B cell (primary cell): ENCODE measurements around the gene ZSWIM9. TPM values are rescaled to one million over a fixed set of nuclear protein-coding genes. Genes with fewer than 3 reads are reported as not detected.
A peak's percentile ranks its signal among the peaks of the same experiment; 100 is the strongest.

Source experiments
- ATAC-seq: fragments of 200-7000 bp; cut with Tn5 transposase; one replicate; pipeline ENCODE4 v1.10.0; 2021; ENCODE audit warnings: low read depth, mild to moderate bottlenecking, moderate number of reproducible peaks, moderate library complexity
- CTCF ChIA-PET: fragments of 350-600 bp; sonication (Branson Sonifier 250); formaldehyde crosslinking; loops from one replicate; lab custom pipeline; 2021; ENCODE audit warnings: antibody characterized with exemption, inconsistent platforms; lab: Charles Lee
- POLR2A ChIA-PET: fragments of 350-600 bp; sonication (Branson Sonifier 250); formaldehyde crosslinking; loops from one replicate; lab custom pipeline; 2021; ENCODE audit warnings: antibody characterized with exemption; lab: Charles Lee
- DNase-seq: peaks from one replicate; pipeline ENCODE4 v3.0.0; 2013
- H2AFZ ChIP-seq: 2 replicates; pipeline ENCODE4 v1.6.1; 2012; ENCODE audit warnings: mild to moderate bottlenecking, low read depth, low read length; ENCODE audit not compliant: insufficient read depth, poor library complexity, severe bottlenecking
- H3K27ac ChIP-seq, 2 donors: 1 replicate in 1 of 2; 2 replicates in 1 of 2; pipeline ENCODE4 v1.5.1; 2012 to 2013; ENCODE audit warnings: low read length in 2 of 2, mild to moderate bottlenecking in 2 of 2, moderate library complexity in 1 of 2
- H3K27me3 ChIP-seq, 4 experiments: fragments of 200-600 bp in 1 of 4; sonication (generic) in 1 of 4; replicated peaks in 1 of 4; 1 replicate in 2 of 4; 2 replicates in 2 of 4; pipeline versions ENCODE4 v1.6.1 to v1.7.0; 2013 to 2016; ENCODE audit warnings: low read length in 3 of 4, mild to moderate bottlenecking in 2 of 4, mixed read lengths in 1 of 4, moderate library complexity in 1 of 4; ENCODE audit not compliant: insufficient read depth in 4 of 4, control insufficient read depth in 3 of 4; ENCODE audit errors: control extremely low read depth in 1 of 4
- H3K36me3 ChIP-seq, 2 experiments: replicated peaks in 1 of 2; 1 replicate in 1 of 2; 2 replicates in 1 of 2; pipeline versions ENCODE4 v1.6.1 to v1.7.1; 2013; ENCODE audit warnings: low read length in 1 of 2; ENCODE audit not compliant: insufficient read depth in 2 of 2, control insufficient read depth in 1 of 2; ENCODE audit errors: control extremely low read depth in 1 of 2, extremely low read depth in 1 of 2
- H3K4me1 ChIP-seq, 2 donors: fragments of 200-600 bp in 1 of 2; sonication (generic) in 1 of 2; 1 replicate in 1 of 2; 2 replicates in 1 of 2; pipeline versions ENCODE4 v1.5.1 to v1.6.1; 2013 to 2017; ENCODE audit warnings: low read length in 2 of 2; ENCODE audit not compliant: control insufficient read depth in 2 of 2, insufficient read depth in 2 of 2
- H3K4me2 ChIP-seq: replicated peaks from 2 replicates; pipeline ENCODE3; 2012; ENCODE audit warnings: mild to moderate bottlenecking, low read depth, low read length; ENCODE audit not compliant: poor library complexity, severe bottlenecking
- H3K4me3 ChIP-seq, 5 experiments: fragments of 200-600 bp in 1 of 5; sonication (generic) in 1 of 5; 1 replicate in 3 of 5; 2 replicates in 2 of 5; pipeline versions ENCODE4 v1.5.1 to v1.7.0; 2011 to 2016; ENCODE audit warnings: low read length in 4 of 5, mild to moderate bottlenecking in 4 of 5, low read depth in 2 of 5, control low read depth in 1 of 5, moderate library complexity in 1 of 5; ENCODE audit not compliant: insufficient read depth in 1 of 5; ENCODE audit errors: control extremely low read depth in 1 of 5, extremely low read depth in 1 of 5
- H3K79me2 ChIP-seq: fragments of 200-600 bp; sonication (generic); one replicate; pipeline ENCODE4 v1.6.0; 2016; ENCODE audit warnings: low read length; ENCODE audit not compliant: control insufficient read depth, insufficient read depth
- H3K9ac ChIP-seq: fragments of 200-600 bp; sonication (generic); 2 replicates; pipeline ENCODE4 v1.6.1; 2017; ENCODE audit warnings: mild to moderate bottlenecking, low read length, moderate library complexity
- H3K9me3 ChIP-seq, 3 donors: one replicate each; pipeline versions ENCODE4 v1.6.1 to v1.7.1; 2013; ENCODE audit warnings: low read length in 2 of 3; ENCODE audit not compliant: control insufficient read depth in 2 of 3, insufficient read depth in 1 of 3; ENCODE audit errors: control extremely low read depth in 1 of 3
- H4K20me1 ChIP-seq: 2 replicates; pipeline ENCODE4 v1.6.0; 2012; ENCODE audit warnings: mild to moderate bottlenecking, low read length; ENCODE audit not compliant: insufficient read depth, control insufficient read depth, poor library complexity, severe bottlenecking
- H3K27ac Mint-ChIP-seq: one replicate; pipeline ENCODE4 v1.8.0; 2021; ENCODE audit warnings: mixed read lengths
- H3K27me3 Mint-ChIP-seq: one replicate; pipeline ENCODE4 v1.8.0; 2021; ENCODE audit warnings: mixed read lengths
- H3K4me1 Mint-ChIP-seq: one replicate; pipeline ENCODE4 v1.8.0; 2021; ENCODE audit warnings: mixed read lengths
- H3K4me3 Mint-ChIP-seq: one replicate; pipeline ENCODE4 v1.8.0; 2021; ENCODE audit warnings: mixed read lengths
- H3K9me3 Mint-ChIP-seq: one replicate; pipeline ENCODE4 v1.8.0; 2022; ENCODE audit warnings: mixed read lengths; ENCODE audit not compliant: insufficient read depth
- CTCF ChIP-seq: fragments of 200-600 bp; IDR thresholded peaks from one replicate; pipeline ENCODE4 v1.8.0; 2022; ENCODE audit warnings: antibody characterized with exemption, mild to moderate bottlenecking
- EZH2 ChIP-seq: IDR thresholded peaks from 2 replicates; pipeline ENCODE4 v1.6.1; 2012; ENCODE audit warnings: borderline replicate concordance, low read depth, mild to moderate bottlenecking, moderate library complexity, low read length; ENCODE audit not compliant: insufficient read depth, poor library complexity, severe bottlenecking
- WGBS: methylation state at CpG from one replicate; pipeline ENCODE4 v1.1.5; 2013; ENCODE audit warnings: missing lambda C conversion rate; ENCODE audit not compliant: insufficient coverage; 5-methylcytosine and 5-hydroxymethylcytosine counted together
- intact Hi-C: fragments of 100-400 bp; cut with micrococcal nuclease; formaldehyde crosslinking; loops from one replicate; pipeline ENCODE4 v1.10.0; 2022
- polyA plus RNA-seq: library from polyadenylated mRNA; depleted of rRNA; stranded (reverse); fragments of >200 nt; gene quantifications from 2 replicates; pipeline ENCODE4 v1.2.3, GENCODE V29; 2012
- total RNA-seq, 2 donors: library from RNA; stranded (reverse); fragments of 120-200 nt in 1 of 2; gene quantifications; 1 replicate in 1 of 2; 2 replicates in 1 of 2; pipeline versions ENCODE4 v1.2.3 to v1.2.4, GENCODE V29; 2013 to 2022

Gene ZSWIM9
- total and polyA plus RNA-seq, 2 donors (not counting 1 experiment from before 2014, with no cell fraction given) = 1.7 to 15.7 TPM

DNA sequence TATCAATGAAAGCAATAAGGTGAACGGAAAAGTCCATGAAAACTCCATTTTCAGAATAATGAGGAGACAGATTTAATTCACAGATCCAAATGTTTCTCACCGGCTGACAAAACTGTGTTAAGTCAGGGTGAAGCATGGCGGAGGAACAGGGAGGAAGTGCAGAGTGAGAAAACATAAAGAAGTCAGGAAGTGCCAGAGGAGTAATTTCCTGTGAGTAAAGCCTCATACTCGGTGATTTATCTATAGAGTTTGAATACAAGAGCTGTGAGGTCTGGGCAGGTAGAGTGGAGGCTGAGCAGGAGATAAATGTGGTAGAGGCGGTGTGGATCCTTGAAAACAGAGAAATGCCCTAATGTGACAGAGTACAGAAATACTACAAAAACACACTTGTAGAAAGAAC is 73.8 kb downstream of the ZSWIM9 start:
- Mint-ChIP-seq H3K27ac (peak overlapping the region; percentile 75), H3K9me3 (no peaks in the 10 kb centered on the region), H3K4me3 (peak overlapping the region; percentile 65), H3K4me1 (peaks cover 46% of the 10 kb centered on the region), H3K27me3 (no peaks in the 10 kb centered on the region)
- TF ChIP-seq CTCF = no peak
- TF ChIP-seq EZH2 = no peak
- ChIA-PET CTCF (interaction anchor here (1.4 kb wide), 1 partner anchor 281 kb away, joined by 3 read pairs; no protein-coding TSS in a partner anchor), POLR2A (interaction anchor here (0.5 kb wide), 1 partner anchor 16 kb away, joined by 4 read pairs; no protein-coding TSS in a partner anchor)
- Histone ChIP-seq H4K20me1 (no peaks in the 10 kb centered on the region), H3K79me2 (peaks cover 55% of the 10 kb centered on the region), H3K36me3 (peaks cover 5 to 26% of the 10 kb centered on the region in 2 experiments), H3K27ac (peak overlapping the region; percentile 61 to 79), H3K9me3 (no peaks in the 10 kb centered on the region), H2AFZ (peak overlapping the region; percentile 75), H3K4me1 (peaks cover 27 to 32% of the 10 kb centered on the region in 2 donors), H3K27me3 (no peaks in the 10 kb centered on the region), H3K4me2 (peak overlapping the region; percentile 58), H3K4me3 (peak overlapping the region in 3 of 5 experiments; percentile 33 to 44 (median 38)), H3K9ac (peak overlapping the region; percentile 55)
- intact Hi-C loops = no loop called here
- 0% methylated on average over 3 of the region's 5 CpGs for WGBS
- DNase-seq = peak; percentile 44
- no peak for ATAC-seq

GRCh38 chr19:48246101-48246500 is 75.6 kb downstream of the ZSWIM9 start:
- intact Hi-C loops = loop anchor here (5.0 kb wide), 1 partner anchor 44 kb away; no protein-coding TSS in a partner anchor
- H4K20me1 ChIP-seq = no peaks in the 10 kb centered on the region
- H3K4me3 ChIP-seq = no peak overlapping the region
- ATAC-seq (no peak), DNase-seq (no peak)
- peaks cover 59% of the 10 kb centered on the region for H3K79me2 ChIP-seq
- no peaks in the 10 kb centered on the region for H3K9me3 ChIP-seq
- peaks cover 5 to 15% of the 10 kb centered on the region in 2 experiments for H3K36me3 ChIP-seq
- ChIA-PET CTCF (interaction anchor here (0.8 to 2.0 kb wide), 4 partner anchors 9 to 88 kb away, joined by 3 to 9 read pairs (median 4); partner anchors contain the start of gene CARD8), POLR2A (no interaction called here)
- no peak overlapping the region for H3K4me3 Mint-ChIP-seq
- no peaks in the 10 kb centered on the region for H3K27me3 Mint-ChIP-seq
- H3K27ac ChIP-seq = no peak overlapping the region
- peaks cover 31 to 39% of the 10 kb centered on the region in 2 donors for H3K4me1 ChIP-seq
- no peaks in the 10 kb centered on the region for H3K9me3 Mint-ChIP-seq
- WGBS = 94% methylated on average over 2 of the region's 5 CpGs
- H3K27me3 ChIP-seq = no peaks in the 10 kb centered on the region
- no peak overlapping the region for H3K4me2 ChIP-seq
- H3K9ac ChIP-seq = no peak overlapping the region
- TF ChIP-seq EZH2 (no peak), CTCF (no peak)
- no peak overlapping the region for H2AFZ ChIP-seq
- peaks cover 50% of the 10 kb centered on the region for H3K4me1 Mint-ChIP-seq
- H3K27ac Mint-ChIP-seq = no peak overlapping the region
